ENCODE measurements around the gene CYB5R4. TPM values are rescaled to one million over a fixed set of nuclear protein-coding genes. Genes with fewer than 3 reads are reported as not detected.

The CYB5R4 gene
- total and polyA plus RNA-seq, 10 donors: 10.0 to 50.7 (median 25.8) TPM

DNA sequence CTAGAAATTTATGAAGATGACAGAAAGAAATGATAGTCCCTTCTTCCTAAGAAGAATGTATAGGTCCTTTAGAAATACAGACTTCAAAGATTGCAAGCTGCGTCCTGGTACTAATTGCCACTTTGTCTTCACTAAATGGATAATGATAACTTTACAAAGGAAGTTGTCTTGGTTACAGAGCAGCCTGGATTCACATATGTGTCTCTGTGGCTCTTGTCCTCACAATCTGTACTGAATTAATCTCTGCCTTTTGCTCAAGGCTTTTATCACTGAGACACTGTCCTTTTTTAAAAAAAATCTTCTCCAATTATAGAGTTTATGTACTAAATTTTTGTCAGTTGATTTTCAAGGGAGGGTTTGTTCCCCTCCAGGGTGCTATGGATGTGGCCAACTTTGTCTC, 156.5 kb downstream of the CYB5R4 start:
- no peak for DNase-seq
- Histone ChIP-seq H3K27ac (no peak overlapping the region), H3K27me3 (replicated peaks in 1 of 7) (peaks cover 0 to 11% (median 0%) of the 10 kb centered on the region in 7 donors), H3K4me3 (no peak overlapping the region), H3K36me3 (no peaks in the 10 kb centered on the region), H3K9me3 (no peaks in the 10 kb centered on the region), H3K4me1 (no peaks in the 10 kb centered on the region)
- TF ChIP-seq POLR2AphosphoS5 (IDR thresholded peaks at IDR 0.05) (no peak), POLR2A (IDR thresholded peaks at IDR 0.05) (no peak)
- TF ChIP-seq, protein P1, sequence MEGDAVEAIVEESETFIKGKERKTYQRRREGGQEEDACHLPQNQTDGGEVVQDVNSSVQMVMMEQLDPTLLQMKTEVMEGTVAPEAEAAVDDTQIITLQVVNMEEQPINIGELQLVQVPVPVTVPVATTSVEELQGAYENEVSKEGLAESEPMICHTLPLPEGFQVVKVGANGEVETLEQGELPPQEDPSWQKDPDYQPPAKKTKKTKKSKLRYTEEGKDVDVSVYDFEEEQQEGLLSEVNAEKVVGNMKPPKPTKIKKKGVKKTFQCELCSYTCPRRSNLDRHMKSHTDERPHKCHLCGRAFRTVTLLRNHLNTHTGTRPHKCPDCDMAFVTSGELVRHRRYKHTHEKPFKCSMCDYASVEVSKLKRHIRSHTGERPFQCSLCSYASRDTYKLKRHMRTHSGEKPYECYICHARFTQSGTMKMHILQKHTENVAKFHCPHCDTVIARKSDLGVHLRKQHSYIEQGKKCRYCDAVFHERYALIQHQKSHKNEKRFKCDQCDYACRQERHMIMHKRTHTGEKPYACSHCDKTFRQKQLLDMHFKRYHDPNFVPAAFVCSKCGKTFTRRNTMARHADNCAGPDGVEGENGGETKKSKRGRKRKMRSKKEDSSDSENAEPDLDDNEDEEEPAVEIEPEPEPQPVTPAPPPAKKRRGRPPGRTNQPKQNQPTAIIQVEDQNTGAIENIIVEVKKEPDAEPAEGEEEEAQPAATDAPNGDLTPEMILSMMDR (IDR thresholded peaks at IDR 0.05 in 8 of 11, conservative IDR thresholded peaks at IDR 0.05 in 3 of 11): no peak
- intact Hi-C loops (cut with DNase I; ENCODE audit: low total_unique reads): no loop called here
- 73 to 93% (median 82%) methylated on average over 1 of the region's 1 CpG for WGBS, 5 donors

Other genes starting within 250 kb of the CYB5R4 start
- 1 to 10 TPM in 4 of 7 donors, under 1 TPM in 3; 0.17 to 1.9 (median 1.0) TPM for gene SNAP91, start 150.6 kb upstream of the CYB5R4 start, total RNA-seq
- 1 to 10 TPM; 1.8 to 2.9 (median 2.6) TPM for gene SNAP91, start 150.6 kb upstream of the CYB5R4 start, polyA plus RNA-seq
- gene RIPPLY2, start 6.3 kb upstream of the CYB5R4 start, total RNA-seq: not detected
- gene RIPPLY2, start 6.3 kb upstream of the CYB5R4 start, polyA plus RNA-seq: under 1 TPM in 1 of 3 donors, not detected in 2; 0.42 TPM
- gene MRAP2, start 174.1 kb downstream of the CYB5R4 start, total RNA-seq: 10 to 100 TPM in 3 of 7 donors, 1 to 10 TPM in 3, under 1 TPM in 1; 0.97 to 21.8 (median 7.1) TPM
- 1 to 10 TPM; 1.3 to 3.5 (median 1.3) TPM for gene MRAP2, start 174.1 kb downstream of the CYB5R4 start, polyA plus RNA-seq